GM06990 (cell line): Measurements from ENCODE around the gene OTP.

Experiments used
- DNase-seq: peaks from one replicate; pipeline ENCODE4 v3.0.0-alpha.2; 2011; ENCODE audit not compliant: insufficient read length; ENCODE audit errors: extremely low read depth
- H3K27me3 ChIP-seq: replicated peaks from 2 replicates; pipeline ENCODE4 v1.6.0; 2011; ENCODE audit warnings: low read length; ENCODE audit not compliant: control insufficient read depth, insufficient read depth
- H3K36me3 ChIP-seq: 2 replicates; pipeline ENCODE4 v1.5.1; 2011; ENCODE audit warnings: low read length; ENCODE audit not compliant: control insufficient read depth, insufficient read depth
- H3K4me3 ChIP-seq: replicated peaks from 2 replicates; pipeline ENCODE4 v1.5.1; 2011; ENCODE audit warnings: low read depth, mild to moderate bottlenecking, control low read depth, low read length
- TF ChIP-seq, protein P1 (sequence below): IDR thresholded peaks from 2 replicates; pipeline ENCODE4 v1.5.1; 2011; ENCODE audit warnings: low read length, control low read depth, mild to moderate bottlenecking, inconsistent platforms; ENCODE audit not compliant: insufficient read depth, poor library complexity, severe bottlenecking

The OTP gene

GRCh38 chr5:77637998-77638762 is at the start of gene OTP:
Gene OTP (minus strand): TSS chr5:77638713. CDS start chr5:77638549, 164 bp downstream.
- H3K36me3 ChIP-seq: no peaks in the 10 kb centered on the region
- TF ChIP-seq, protein P1, sequence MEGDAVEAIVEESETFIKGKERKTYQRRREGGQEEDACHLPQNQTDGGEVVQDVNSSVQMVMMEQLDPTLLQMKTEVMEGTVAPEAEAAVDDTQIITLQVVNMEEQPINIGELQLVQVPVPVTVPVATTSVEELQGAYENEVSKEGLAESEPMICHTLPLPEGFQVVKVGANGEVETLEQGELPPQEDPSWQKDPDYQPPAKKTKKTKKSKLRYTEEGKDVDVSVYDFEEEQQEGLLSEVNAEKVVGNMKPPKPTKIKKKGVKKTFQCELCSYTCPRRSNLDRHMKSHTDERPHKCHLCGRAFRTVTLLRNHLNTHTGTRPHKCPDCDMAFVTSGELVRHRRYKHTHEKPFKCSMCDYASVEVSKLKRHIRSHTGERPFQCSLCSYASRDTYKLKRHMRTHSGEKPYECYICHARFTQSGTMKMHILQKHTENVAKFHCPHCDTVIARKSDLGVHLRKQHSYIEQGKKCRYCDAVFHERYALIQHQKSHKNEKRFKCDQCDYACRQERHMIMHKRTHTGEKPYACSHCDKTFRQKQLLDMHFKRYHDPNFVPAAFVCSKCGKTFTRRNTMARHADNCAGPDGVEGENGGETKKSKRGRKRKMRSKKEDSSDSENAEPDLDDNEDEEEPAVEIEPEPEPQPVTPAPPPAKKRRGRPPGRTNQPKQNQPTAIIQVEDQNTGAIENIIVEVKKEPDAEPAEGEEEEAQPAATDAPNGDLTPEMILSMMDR: no peak
- DNase-seq: no peak
- H3K27me3 ChIP-seq: no peaks in the 10 kb centered on the region; the same call in none of the 2 replicates
- no peak within 1 kb of the TSS for H3K4me3 ChIP-seq

- no peaks in the 10 kb centered on the region for H3K36me3 ChIP-seq
- H3K4me3 ChIP-seq: no peak overlapping the region
- DNase-seq: no peak
- TF ChIP-seq, protein P1: no peak
- H3K27me3 ChIP-seq: no peaks in the 10 kb centered on the region
These were observed 44.7 kb upstream of the OTP start for GRCh38 chr5:77683171-77683732.

GRCh38 chr5:77670526-77670925 is 32.0 kb upstream of the OTP start:
- Histone ChIP-seq H3K4me3 (no peak overlapping the region), H3K36me3 (no peaks in the 10 kb centered on the region), H3K27me3 (no peaks in the 10 kb centered on the region; the same call in 1 of the 2 replicates)
- TF ChIP-seq, protein P1: no peak
- no peak for DNase-seq

DNA sequence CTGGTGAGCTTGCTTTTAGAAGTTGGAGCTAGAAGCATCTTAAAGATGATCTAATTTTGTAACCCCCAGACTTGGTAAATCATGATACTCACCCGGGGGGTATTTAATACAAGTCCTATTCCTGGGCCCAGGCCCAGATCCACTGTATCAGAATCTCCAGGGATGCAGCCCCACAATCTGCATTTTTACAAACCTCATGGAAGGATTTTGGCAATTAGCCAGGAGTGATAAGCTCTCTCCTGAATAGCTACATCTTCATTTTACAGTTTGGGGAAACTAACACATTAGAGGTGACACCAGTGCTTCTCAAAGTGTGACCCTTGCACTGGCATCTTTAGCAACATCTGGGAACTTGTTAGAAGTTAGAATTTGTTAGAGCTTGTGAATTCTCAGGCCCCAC is 31.2 kb upstream of the OTP start:
- no peak for DNase-seq
- H3K36me3 ChIP-seq: no peaks in the 10 kb centered on the region
- H3K27me3 ChIP-seq: no peaks in the 10 kb centered on the region; the same call in 1 of the 2 replicates
- TF ChIP-seq, protein P1: no peak
- H3K4me3 ChIP-seq: no peak overlapping the region

DNA sequence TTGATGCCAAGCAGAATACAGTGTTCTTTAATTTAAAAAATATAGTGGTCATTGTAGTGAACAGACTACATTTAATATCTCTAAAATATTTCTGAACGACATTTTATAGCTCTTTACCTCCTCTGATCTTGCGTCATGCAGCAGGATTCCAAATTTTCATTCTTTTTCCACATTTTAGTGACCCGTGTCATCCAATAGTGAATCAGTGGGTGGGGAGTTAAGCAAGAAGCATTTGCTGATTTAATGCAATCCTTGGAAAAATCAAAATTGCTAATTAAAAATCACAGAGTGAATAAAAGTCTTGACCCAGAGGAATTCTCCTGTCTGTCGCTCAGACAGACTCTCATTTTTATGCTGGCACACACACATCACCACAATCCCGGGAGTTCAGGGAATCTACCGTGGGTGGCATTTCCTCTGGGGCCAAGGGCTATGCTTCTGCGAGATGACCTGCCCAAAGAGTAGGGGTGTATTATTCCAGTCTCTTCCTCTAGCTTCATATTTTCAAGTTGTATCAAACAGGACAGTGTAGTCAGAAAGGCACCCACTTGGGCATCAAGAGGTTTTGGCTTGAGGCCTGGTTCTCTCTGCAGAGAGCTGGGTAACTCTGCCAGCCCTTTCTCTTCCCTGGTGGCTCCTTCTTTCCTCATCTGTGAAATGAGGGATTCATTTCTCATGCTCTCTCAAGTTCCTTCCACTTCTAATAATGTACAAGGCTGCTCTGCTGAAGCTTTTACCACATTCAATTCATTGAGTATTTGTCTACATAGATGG is 24.8 kb upstream of the OTP start:
- Histone ChIP-seq H3K4me3 (no peak overlapping the region), H3K27me3 (no peaks in the 10 kb centered on the region; the same call in 1 of the 2 replicates), H3K36me3 (no peaks in the 10 kb centered on the region)
- DNase-seq: no peak
- TF ChIP-seq, protein P1: no peak
